MCF 10A (cell line): ENCODE data around the gene F7. TPM values are rescaled to one million over a fixed set of nuclear protein-coding genes. Genes with fewer than 3 reads are reported as not detected.
A peak's percentile ranks its signal among the peaks of the same experiment; 100 is the strongest.

Source experiments
- BruUV-seq: library from RNA; stranded (reverse); fragments of 400-500 nt; replicated peaks from 2 replicates; lab custom pipeline; 2021; lab: Mats Ljungman, UMichigan
- CTCF ChIA-PET: fragments of 300-600 bp; sonication (Branson Sonifier 250); formaldehyde crosslinking; extraction: SDS; loops from one replicate; lab custom pipeline; 2021; ENCODE audit warnings: antibody characterized with exemption, inconsistent platforms; lab: Yijun Ruan, JAX
- POLR2A ChIA-PET: fragments of 300-600, 350-650 bp; sonication (Branson Sonifier 250); formaldehyde crosslinking; extraction: SDS; loops from one replicate; lab custom pipeline; 2020; ENCODE audit warnings: antibody characterized with exemption, inconsistent platforms; lab: Yijun Ruan, JAX
- DNase-seq: peaks from one replicate; pipeline ENCODE4 v3.0.0-alpha.2; 2018; ENCODE audit not compliant: unreplicated experiment
- H3K27ac Mint-ChIP-seq: one replicate; pipeline ENCODE4 v1.8.0; 2022; ENCODE audit warnings: mild to moderate bottlenecking, low read depth, mixed read lengths; ENCODE audit not compliant: unreplicated experiment
- H3K27me3 Mint-ChIP-seq: one replicate; pipeline ENCODE4 v1.8.0; 2022; ENCODE audit warnings: mixed read lengths; ENCODE audit not compliant: insufficient read depth, unreplicated experiment
- H3K36me3 Mint-ChIP-seq: one replicate; pipeline ENCODE4 v1.8.0; 2022; ENCODE audit warnings: mild to moderate bottlenecking, moderate library complexity, mixed read lengths; ENCODE audit not compliant: insufficient read depth, unreplicated experiment
- H3K4me1 Mint-ChIP-seq: one replicate; pipeline ENCODE4 v1.8.0; 2022; ENCODE audit warnings: mixed read lengths; ENCODE audit not compliant: insufficient read depth, unreplicated experiment
- H3K4me3 Mint-ChIP-seq: one replicate; pipeline ENCODE4 v1.8.0; 2022; ENCODE audit warnings: mild to moderate bottlenecking, moderate library complexity, mixed read lengths; ENCODE audit not compliant: unreplicated experiment
- H3K9me3 Mint-ChIP-seq: one replicate; pipeline ENCODE4 v1.8.0; 2022; ENCODE audit warnings: mixed read lengths; ENCODE audit not compliant: unreplicated experiment
- intact Hi-C: fragments of 100-400 bp; cut with micrococcal nuclease; formaldehyde crosslinking; loops from 2 replicates; pipeline ENCODE4 v1.14.1; 2022
- total RNA-seq: library from RNA; stranded (reverse); gene quantifications from 2 replicates; pipeline ENCODE4 v1.2.3, GENCODE V29; 2022
- TF ChIP-seq, protein P1 (sequence below): fragments of 200-600 bp; IDR thresholded peaks from one replicate; pipeline ENCODE4 v1.8.0; 2022; ENCODE audit warnings: antibody characterized with exemption, mild to moderate bottlenecking; ENCODE audit not compliant: unreplicated experiment

The F7 gene
- total RNA-seq, 1 experiment from 2014 or later: not detected

DNA sequence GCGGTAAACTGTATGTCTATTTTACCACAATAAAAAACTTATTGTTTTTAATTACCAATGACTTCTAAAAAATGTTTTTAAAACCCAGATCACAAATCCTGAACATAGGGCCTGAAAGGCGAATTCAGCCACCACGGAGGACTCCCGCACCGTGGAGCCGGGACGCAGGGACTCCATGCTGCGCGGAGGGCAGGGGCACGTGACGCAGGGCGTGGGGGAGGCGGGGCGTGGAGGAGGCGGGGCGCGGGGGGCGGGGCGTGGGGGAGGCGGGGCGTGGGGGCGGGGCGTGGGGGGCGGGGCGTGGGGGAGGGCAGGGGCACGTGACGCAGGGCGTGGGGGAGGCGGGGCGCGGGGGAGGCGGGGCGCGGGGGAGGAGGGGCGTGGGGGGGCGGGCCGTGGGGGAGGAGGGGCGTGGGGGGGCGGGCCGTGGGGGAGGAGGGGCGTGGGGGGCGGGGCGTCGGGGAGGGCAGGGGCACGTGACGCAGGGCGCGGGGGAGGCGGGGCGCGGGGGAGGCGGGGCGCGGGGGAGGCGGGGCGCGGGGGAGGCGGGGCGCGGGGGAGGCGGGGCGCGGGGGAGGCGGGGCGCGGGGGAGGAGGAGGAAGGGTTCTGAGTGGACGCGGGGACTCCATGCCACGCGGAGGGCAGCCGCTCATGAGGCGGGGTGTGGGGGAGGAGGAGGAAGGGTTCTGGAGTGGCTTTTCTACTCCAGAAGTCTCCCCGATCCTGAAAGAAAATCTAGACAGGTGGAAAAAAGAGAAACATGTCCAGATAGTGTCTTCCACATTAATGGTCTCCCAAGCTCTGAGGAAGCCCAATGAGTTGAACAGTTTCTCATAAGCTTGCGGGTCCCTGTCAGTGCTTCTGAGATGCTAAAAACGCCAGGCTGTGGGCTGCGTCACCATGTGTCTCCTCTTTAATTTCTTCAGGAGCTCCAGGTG is 48.5 kb downstream of the F7 start:
- no peaks in the 10 kb centered on the region for H3K36me3 Mint-ChIP-seq
- H3K4me1 Mint-ChIP-seq: peaks cover 9% of the 10 kb centered on the region
- POLR2A ChIA-PET: interaction anchor here (0.7 to 1.2 kb wide), 3 partner anchors 33 to 296 kb away, joined by 3 to 5 read pairs (median 3); partner anchors contain the start of genes CUL4A and PCID2
- no TSS peak for BruUV-seq
- TF ChIP-seq, protein P1, sequence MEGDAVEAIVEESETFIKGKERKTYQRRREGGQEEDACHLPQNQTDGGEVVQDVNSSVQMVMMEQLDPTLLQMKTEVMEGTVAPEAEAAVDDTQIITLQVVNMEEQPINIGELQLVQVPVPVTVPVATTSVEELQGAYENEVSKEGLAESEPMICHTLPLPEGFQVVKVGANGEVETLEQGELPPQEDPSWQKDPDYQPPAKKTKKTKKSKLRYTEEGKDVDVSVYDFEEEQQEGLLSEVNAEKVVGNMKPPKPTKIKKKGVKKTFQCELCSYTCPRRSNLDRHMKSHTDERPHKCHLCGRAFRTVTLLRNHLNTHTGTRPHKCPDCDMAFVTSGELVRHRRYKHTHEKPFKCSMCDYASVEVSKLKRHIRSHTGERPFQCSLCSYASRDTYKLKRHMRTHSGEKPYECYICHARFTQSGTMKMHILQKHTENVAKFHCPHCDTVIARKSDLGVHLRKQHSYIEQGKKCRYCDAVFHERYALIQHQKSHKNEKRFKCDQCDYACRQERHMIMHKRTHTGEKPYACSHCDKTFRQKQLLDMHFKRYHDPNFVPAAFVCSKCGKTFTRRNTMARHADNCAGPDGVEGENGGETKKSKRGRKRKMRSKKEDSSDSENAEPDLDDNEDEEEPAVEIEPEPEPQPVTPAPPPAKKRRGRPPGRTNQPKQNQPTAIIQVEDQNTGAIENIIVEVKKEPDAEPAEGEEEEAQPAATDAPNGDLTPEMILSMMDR: no peak
- peak; percentile 61 for DNase-seq
- CTCF ChIA-PET: interaction anchor here (0.7 kb wide), 1 partner anchor 132 kb away, joined by 3 read pairs; no protein-coding TSS in a partner anchor
- intact Hi-C loops: loop anchor here (10.0 kb wide), 1 partner anchor 241 kb away; no protein-coding TSS in a partner anchor
- H3K27me3 Mint-ChIP-seq: no peaks in the 10 kb centered on the region
- peak overlapping the region; percentile 71 for H3K4me3 Mint-ChIP-seq
- peaks cover 8% of the 10 kb centered on the region for H3K9me3 Mint-ChIP-seq
- H3K27ac Mint-ChIP-seq: peak overlapping the region; percentile 73

DNA sequence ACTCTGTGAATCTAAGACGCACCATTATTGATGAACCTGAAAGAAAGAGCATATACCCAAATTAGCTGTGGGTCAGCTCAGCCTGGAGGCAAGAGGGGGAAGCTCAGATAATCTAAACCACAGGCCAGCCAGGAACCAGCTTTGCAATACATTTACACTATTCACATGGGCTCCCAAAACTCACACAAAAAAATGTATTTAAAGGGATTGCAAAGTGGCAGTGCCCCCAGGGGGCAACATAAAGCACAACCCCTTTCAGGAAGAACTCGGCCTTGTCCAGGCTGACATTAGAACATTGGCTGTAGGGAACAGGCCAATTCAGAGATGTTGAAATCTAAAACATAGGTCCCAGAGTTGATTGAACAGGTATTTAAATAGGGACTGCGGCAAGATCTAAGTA is 49.6 kb downstream of the F7 start:
- TF ChIP-seq, protein P1: no peak
- peaks cover 9% of the 10 kb centered on the region for H3K4me1 Mint-ChIP-seq
- no peak overlapping the region for H3K27ac Mint-ChIP-seq
- DNase-seq: no peak
- no peaks in the 10 kb centered on the region for H3K36me3 Mint-ChIP-seq
- ChIA-PET CTCF (no interaction called here), POLR2A (interaction anchor here (1.2 to 1.5 kb wide), 2 partner anchors 32 to 142 kb away, joined by 3 read pairs; partner anchors contain the start of gene LAMP1)
- H3K4me3 Mint-ChIP-seq: peak overlapping the region; percentile 71
- BruUV-seq: no TSS peak
- peaks cover 8% of the 10 kb centered on the region for H3K9me3 Mint-ChIP-seq
- intact Hi-C loops: loop anchor here (10.0 kb wide), 1 partner anchor 240 kb away; no protein-coding TSS in a partner anchor
- no peaks in the 10 kb centered on the region for H3K27me3 Mint-ChIP-seq

DNA sequence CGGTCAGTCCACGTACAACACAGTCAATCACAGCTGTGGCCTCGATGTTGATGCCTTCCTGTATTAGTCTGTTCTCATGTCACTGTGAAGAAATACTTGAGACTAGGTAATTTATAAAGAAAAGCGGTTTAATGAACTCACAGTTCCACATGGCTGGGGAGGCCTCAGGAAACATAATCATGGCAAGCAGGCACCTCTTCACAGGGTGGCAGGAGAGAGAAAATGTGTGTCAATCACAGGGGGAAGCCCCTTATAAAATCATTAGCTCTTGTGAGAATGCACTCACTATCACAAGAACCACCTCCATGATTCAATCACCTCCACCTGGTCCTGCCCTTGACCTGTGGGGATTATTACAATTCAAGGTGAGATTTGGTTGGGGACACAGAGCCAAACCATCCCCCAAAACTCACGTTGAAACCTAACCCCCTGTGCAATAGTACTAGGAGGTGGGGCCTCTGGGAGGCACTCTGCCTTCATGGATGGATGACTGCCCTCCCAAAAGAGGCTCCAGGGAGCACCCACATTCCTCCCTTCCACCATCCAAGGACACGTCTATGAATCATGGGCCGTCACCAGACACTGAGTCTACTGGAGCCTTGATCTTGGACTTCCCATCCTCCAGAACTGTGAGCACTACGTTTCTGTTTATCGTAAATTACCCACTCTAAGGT is 50.5 kb downstream of the F7 start:
- peaks cover 9% of the 10 kb centered on the region for H3K4me1 Mint-ChIP-seq
- CTCF ChIA-PET: interaction anchor here (0.9 kb wide), 1 partner anchor 39 kb away, joined by 4 read pairs; no protein-coding TSS in a partner anchor
- H3K27ac Mint-ChIP-seq: no peak overlapping the region
- H3K9me3 Mint-ChIP-seq: peaks cover 8% of the 10 kb centered on the region
- H3K4me3 Mint-ChIP-seq: no peak overlapping the region
- POLR2A ChIA-PET: interaction anchor here (0.6 to 1.5 kb wide), 2 partner anchors 20 to 141 kb away, joined by 3 read pairs; partner anchors contain the start of gene LAMP1
- H3K36me3 Mint-ChIP-seq: no peaks in the 10 kb centered on the region
- peaks cover 5% of the 10 kb centered on the region for H3K27me3 Mint-ChIP-seq
- intact Hi-C loops: loop anchor here (10.0 kb wide), 1 partner anchor 239 kb away; no protein-coding TSS in a partner anchor
- BruUV-seq: no TSS peak
- no peak for DNase-seq
- TF ChIP-seq, protein P1: no peak
